Activated T-cell treated with anti-CD3 and anti-CD28 coated beads, Interleukin-2, amount 50 U/mL, for 24 hours (primary cell): ENCODE measurements around the gene TRIM31.

Experiments
- DNase-seq: peaks from one replicate; pipeline ENCODE4 v3.0.0-alpha.2; 2020
- H3K27ac Mint-ChIP-seq: 2 replicates; pipeline ENCODE4 v1.8.0; 2020; ENCODE audit warnings: mild to moderate bottlenecking, mixed read lengths
- H3K27me3 Mint-ChIP-seq: 2 replicates; pipeline ENCODE4 v1.8.0; 2020; ENCODE audit warnings: mixed read lengths
- H3K36me3 Mint-ChIP-seq: 2 replicates; pipeline ENCODE4 v1.8.0; 2020; ENCODE audit warnings: low read depth, mixed read lengths
- H3K4me1 Mint-ChIP-seq: 2 replicates; pipeline ENCODE4 v1.8.0; 2020; ENCODE audit warnings: low read depth, mixed read lengths
- H3K4me3 Mint-ChIP-seq: 2 replicates; pipeline ENCODE4 v1.8.0; 2020; ENCODE audit warnings: mild to moderate bottlenecking, moderate library complexity, mixed read lengths
- H3K9me3 Mint-ChIP-seq: 2 replicates; pipeline ENCODE4 v1.8.0; 2020; ENCODE audit warnings: mixed read lengths

Gene TRIM31

DNA sequence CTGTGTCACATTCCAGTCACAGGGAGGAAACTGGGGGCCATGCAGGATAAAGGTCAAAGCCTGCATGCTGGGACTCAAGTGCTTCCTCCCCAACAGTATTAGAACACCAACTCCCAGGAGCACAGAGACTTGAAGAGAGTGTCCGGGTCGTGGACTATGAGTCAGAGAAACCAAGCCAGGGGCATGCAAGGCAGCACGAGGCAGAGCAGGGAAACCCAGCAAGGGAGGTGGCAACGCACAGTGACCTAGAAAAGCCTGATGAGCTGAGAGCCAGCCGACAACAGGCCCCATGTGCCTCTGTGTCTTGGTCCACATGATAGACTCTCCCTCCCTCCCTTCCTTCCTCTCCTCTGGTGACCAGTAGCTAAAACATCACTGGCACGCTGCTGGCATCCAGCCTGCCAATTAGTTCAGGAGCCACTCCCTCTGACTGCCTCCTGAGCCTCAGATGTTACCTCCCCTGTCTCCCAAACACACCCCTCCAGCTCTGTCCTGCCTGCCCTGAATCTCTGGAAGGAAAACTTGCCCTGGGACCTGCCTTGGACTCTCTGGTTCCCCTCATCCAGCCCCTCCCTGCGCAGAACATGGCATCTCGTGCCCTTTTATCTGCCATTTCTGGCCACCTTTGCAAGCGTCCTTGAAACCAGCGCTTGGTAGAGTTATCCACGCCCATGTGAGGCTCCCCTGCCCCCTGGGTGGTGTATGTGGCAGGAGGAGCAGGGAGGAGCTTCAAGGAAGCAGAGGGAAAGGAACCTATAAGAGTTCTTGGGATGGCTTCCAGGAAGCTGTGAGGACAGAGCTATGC is 21.1 kb downstream of the TRIM31 start:
- H3K4me1 Mint-ChIP-seq, result no peaks in the 10 kb centered on the region
- H3K9me3 Mint-ChIP-seq, result no peaks in the 10 kb centered on the region
- no peak overlapping the region for H3K27ac Mint-ChIP-seq
- peaks cover 58% of the 10 kb centered on the region for H3K27me3 Mint-ChIP-seq
- H3K4me3 Mint-ChIP-seq, result no peak overlapping the region
- DNase-seq, result no peak
- H3K36me3 Mint-ChIP-seq, result no peaks in the 10 kb centered on the region

DNA sequence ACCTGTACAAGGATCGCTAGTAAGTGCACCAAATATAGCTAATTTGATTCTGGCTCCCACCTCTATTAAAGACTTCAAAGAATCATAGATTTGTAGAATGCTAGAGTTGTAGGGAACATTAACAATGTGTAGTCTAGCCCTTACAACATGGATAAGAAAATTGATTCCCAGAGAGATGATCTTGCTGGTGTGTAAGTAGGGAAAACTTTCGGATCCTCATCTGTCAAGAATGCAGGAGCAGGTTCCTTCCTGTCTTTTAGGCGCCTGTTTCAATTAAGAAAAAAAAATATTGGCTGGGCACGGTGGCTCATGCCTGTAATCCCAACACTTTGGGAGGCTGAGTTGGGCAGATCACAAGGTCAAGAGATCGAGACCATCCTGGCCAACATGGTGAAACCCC is 25.0 kb downstream of the TRIM31 start:
- Mint-ChIP-seq H3K4me3 (no peak overlapping the region), H3K36me3 (no peaks in the 10 kb centered on the region), H3K27me3 (peaks cover 53% of the 10 kb centered on the region), H3K4me1 (no peaks in the 10 kb centered on the region), H3K27ac (no peak overlapping the region), H3K9me3 (no peaks in the 10 kb centered on the region)
- DNase-seq, result no peak

- H3K27me3 Mint-ChIP-seq, result peaks cover 48% of the 10 kb centered on the region
- H3K27ac Mint-ChIP-seq, result no peak overlapping the region
- H3K9me3 Mint-ChIP-seq, result no peaks in the 10 kb centered on the region
- H3K4me3 Mint-ChIP-seq, result no peak overlapping the region
- peaks cover 32% of the 10 kb centered on the region for H3K4me1 Mint-ChIP-seq
- DNase-seq, result no peak
- no peaks in the 10 kb centered on the region for H3K36me3 Mint-ChIP-seq
Observed at GRCh38 chr6:30077218-30077617, 35.7 kb downstream of the TRIM31 start.

GRCh38 chr6:30075790-30076732 is 36.8 kb downstream of the TRIM31 start:
- DNase-seq, result no peak
- no peaks in the 10 kb centered on the region for H3K9me3 Mint-ChIP-seq
- no peaks in the 10 kb centered on the region for H3K36me3 Mint-ChIP-seq
- peak overlapping the region; percentile 16 for H3K4me3 Mint-ChIP-seq
- H3K27me3 Mint-ChIP-seq, result peaks cover 58% of the 10 kb centered on the region
- H3K27ac Mint-ChIP-seq, result no peak overlapping the region
- H3K4me1 Mint-ChIP-seq, result peaks cover 38% of the 10 kb centered on the region

DNA sequence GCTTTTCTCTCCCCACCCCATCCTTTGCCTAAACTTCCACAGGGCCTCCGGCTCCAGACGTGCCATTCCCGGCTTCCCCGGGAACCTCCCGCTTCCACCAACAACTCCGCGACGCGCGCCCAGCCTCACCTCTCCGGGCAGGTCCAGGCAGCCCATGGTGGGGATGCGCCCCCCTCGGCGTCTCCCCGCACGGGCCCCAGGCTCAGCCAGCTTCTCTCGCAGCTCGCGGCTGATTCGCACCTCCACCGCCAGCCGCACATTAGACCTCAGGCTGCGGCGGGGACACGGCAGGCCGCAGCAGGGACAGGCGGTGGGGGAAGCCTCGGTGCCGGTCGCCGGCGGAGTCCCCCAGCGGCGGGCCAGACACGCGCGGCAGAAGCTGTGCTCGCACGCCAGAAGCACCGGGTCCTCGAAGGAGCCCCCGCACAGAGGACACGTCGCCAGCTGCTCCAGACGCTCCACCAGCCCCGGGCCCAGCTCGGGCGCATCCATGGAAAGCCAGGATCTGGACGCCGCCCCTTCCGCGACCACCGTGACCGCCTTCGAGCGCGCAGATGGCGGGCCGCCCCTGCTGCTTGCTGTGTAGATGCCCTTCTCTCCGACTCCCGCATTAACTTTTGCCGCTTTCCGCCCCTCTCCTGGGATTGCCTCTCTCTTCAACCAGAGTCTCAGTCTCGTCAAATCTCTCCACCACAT is 37.6 kb downstream of the TRIM31 start, which contains the start of gene RNF39:
Gene RNF39 (minus strand): TSS at position 676 of the 696 bp plus-strand sequence. CDS start 184 bp downstream, at position 492.
- Mint-ChIP-seq H3K4me1 (peaks cover 45% of the 10 kb centered on the region), H3K36me3 (peaks cover 7% of the 10 kb centered on the region), H3K4me3 (peak within 1 kb of the TSS; percentile 56), H3K9me3 (no peaks in the 10 kb centered on the region), H3K27me3 (peaks cover 65% of the 10 kb centered on the region), H3K27ac (no peak within 1 kb of the TSS)
- no peak for DNase-seq

DNA sequence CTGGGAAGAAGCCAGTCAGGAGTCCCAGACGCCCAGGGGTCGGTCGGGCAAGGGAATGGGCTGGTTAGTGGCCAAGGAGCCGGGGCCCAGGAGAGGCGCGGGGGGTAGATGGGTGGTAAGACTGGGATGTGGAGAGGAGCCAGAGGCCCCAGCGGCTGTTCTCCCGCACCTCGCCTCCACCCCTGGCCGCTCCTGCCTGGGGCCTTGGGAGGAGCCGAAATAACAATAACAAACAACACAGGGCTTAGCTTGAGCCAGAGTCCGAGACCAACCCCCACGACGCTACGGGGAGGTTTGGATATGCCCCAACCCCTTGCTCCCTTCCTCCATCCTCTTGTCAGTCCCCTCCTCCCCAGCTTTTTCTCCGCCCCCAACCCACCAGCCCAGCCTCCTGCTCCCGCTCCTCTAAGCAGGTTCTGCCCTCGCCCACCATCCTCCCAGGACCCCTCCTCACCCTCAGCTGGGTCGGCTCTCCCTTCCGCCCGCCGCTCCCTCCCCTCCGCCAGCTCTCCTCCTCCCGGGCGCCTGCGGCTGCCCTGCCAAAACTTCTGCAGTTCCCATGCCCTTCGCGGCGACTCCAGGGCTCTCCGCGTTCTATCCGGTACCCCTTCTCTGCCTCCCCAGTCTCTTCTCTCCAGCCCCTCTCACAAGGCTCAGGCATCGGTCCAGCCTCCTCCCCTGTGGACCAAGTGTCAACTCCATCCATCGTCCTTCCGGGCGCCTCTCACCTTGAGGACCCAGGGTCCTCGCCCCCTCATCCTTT is 38.4 kb downstream of the TRIM31 start:
- peak overlapping the region; percentile 56 for H3K4me3 Mint-ChIP-seq
- peaks cover 67% of the 10 kb centered on the region for H3K27me3 Mint-ChIP-seq
- peaks cover 47% of the 10 kb centered on the region for H3K4me1 Mint-ChIP-seq
- H3K9me3 Mint-ChIP-seq, result no peaks in the 10 kb centered on the region
- no peak overlapping the region for H3K27ac Mint-ChIP-seq
- DNase-seq, result no peak
- peaks cover 14% of the 10 kb centered on the region for H3K36me3 Mint-ChIP-seq

- no peak for DNase-seq
- H3K27me3 Mint-ChIP-seq, result peaks cover 67% of the 10 kb centered on the region
- peaks cover 49% of the 10 kb centered on the region for H3K4me1 Mint-ChIP-seq
- H3K27ac Mint-ChIP-seq, result no peak overlapping the region
- no peaks in the 10 kb centered on the region for H3K9me3 Mint-ChIP-seq
- H3K4me3 Mint-ChIP-seq, result no peak overlapping the region
- peaks cover 23% of the 10 kb centered on the region for H3K36me3 Mint-ChIP-seq
Observed at GRCh38 chr6:30073489-30074235, 39.2 kb downstream of the TRIM31 start.

- H3K36me3 Mint-ChIP-seq, result peaks cover 39% of the 10 kb centered on the region
- no peaks in the 10 kb centered on the region for H3K9me3 Mint-ChIP-seq
- H3K4me1 Mint-ChIP-seq, result peaks cover 57% of the 10 kb centered on the region
- H3K4me3 Mint-ChIP-seq, result no peak overlapping the region
- peaks cover 63% of the 10 kb centered on the region for H3K27me3 Mint-ChIP-seq
- DNase-seq, result no peak
- no peak overlapping the region for H3K27ac Mint-ChIP-seq
Observed at GRCh38 chr6:30071858-30072257, 41.0 kb downstream of the TRIM31 start.

DNA sequence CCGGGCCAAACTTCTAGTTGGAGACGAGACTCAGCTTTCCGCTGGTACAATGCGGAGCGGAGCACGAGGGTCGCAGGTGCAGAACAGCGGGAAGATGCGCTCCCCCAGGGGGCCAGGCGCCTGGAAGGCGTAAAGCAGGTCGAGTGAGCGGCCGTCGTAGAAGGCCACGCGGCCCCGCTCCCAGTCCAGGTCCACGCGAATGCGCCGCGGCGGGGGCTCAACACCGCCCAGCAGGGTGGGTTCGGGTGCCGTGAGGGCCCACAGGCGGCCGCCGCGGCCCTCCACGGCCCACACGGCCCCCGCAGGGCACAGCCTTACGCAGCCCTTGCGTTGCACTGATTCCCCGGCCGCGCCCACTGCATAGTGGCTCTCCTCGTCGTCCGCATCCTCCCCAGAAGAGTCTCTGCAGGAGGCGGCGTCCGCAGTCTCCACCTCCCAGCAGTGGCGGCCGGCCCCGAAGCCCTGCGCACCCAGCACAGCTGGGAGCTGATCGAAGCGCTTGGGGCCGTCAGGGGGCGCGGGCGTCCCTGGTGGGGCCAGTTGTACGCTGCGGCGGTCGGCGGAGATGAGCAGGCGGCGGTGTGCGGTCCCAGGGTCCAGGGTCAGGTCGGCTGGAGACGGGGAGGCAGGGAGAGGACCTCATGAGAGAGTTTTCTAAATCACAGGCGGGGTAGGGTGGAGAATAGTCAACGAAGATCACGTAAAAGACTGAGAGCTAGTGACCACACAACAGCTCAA is 41.6 kb downstream of the TRIM31 start:
- Mint-ChIP-seq H3K27me3 (peaks cover 58% of the 10 kb centered on the region), H3K4me1 (peaks cover 53% of the 10 kb centered on the region), H3K36me3 (peaks cover 43% of the 10 kb centered on the region), H3K9me3 (no peaks in the 10 kb centered on the region), H3K27ac (no peak overlapping the region), H3K4me3 (no peak overlapping the region)
- DNase-seq, result no peak

GRCh38 chr6:30067460-30068139 is 45.3 kb downstream of the TRIM31 start:
- Mint-ChIP-seq H3K36me3 (peaks cover 73% of the 10 kb centered on the region), H3K27ac (peak overlapping the region; percentile 98), H3K9me3 (peaks cover 6% of the 10 kb centered on the region), H3K27me3 (peaks cover 23% of the 10 kb centered on the region), H3K4me1 (peaks cover 57% of the 10 kb centered on the region), H3K4me3 (peak overlapping the region; percentile 92)
- no peak for DNase-seq

GRCh38 chr6:30066577-30067459 is 46.1 kb downstream of the TRIM31 start, which contains the start of gene PPP1R11:
TSS of gene PPP1R11 (plus strand) at chr6:30067198. CDS start at chr6:30067411, 213 bp downstream.
- H3K9me3 Mint-ChIP-seq, result peaks cover 6% of the 10 kb centered on the region
- peak within 1 kb of the TSS; percentile 98 for H3K27ac Mint-ChIP-seq
- DNase-seq, result peak; percentile 97
- H3K36me3 Mint-ChIP-seq, result peaks cover 78% of the 10 kb centered on the region
- peaks cover 60% of the 10 kb centered on the region for H3K4me1 Mint-ChIP-seq
- H3K27me3 Mint-ChIP-seq, result peaks cover 15% of the 10 kb centered on the region
- H3K4me3 Mint-ChIP-seq, result peak within 1 kb of the TSS; percentile 92
